ENCODE measurements around the gene CCDC50.
A peak's percentile ranks its signal among the peaks of the same experiment; 100 is the strongest.

CCDC50 gene

DNA sequence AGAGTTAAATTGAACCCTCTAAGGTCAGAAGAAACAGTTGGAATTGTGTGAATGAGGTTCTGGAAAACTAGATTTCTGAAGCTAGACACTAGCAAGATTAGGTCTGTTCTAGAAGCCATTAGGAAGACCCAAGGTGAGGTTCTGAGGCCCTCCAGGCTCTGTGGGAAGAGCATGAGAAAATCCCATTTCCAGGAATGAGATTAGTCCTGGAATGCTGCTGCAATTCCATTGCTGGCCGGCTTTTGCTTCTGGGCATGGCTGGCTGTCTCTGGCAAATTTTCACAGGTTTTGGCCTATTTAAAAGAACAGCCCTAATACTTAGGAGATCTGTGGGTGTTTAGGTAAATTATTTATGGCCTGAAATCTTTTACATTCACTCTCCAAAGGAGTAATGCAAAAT, 104.8 kb downstream of the CCDC50 start:
- TF ChIP-seq POLR2AphosphoS5 (IDR thresholded peaks at IDR 0.05; ENCODE audit: low read depth) (no peak), GABPA (IDR thresholded peaks at IDR 0.05; ENCODE audit: low read depth) (no peak), SPI1 (IDR thresholded peaks at IDR 0.05; ENCODE audit: borderline replicate concordance, low read depth) (no peak)
- TF ChIP-seq, protein P1, sequence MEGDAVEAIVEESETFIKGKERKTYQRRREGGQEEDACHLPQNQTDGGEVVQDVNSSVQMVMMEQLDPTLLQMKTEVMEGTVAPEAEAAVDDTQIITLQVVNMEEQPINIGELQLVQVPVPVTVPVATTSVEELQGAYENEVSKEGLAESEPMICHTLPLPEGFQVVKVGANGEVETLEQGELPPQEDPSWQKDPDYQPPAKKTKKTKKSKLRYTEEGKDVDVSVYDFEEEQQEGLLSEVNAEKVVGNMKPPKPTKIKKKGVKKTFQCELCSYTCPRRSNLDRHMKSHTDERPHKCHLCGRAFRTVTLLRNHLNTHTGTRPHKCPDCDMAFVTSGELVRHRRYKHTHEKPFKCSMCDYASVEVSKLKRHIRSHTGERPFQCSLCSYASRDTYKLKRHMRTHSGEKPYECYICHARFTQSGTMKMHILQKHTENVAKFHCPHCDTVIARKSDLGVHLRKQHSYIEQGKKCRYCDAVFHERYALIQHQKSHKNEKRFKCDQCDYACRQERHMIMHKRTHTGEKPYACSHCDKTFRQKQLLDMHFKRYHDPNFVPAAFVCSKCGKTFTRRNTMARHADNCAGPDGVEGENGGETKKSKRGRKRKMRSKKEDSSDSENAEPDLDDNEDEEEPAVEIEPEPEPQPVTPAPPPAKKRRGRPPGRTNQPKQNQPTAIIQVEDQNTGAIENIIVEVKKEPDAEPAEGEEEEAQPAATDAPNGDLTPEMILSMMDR (IDR thresholded peaks at IDR 0.05; ENCODE audit: insufficient read depth, low read length), result no peak
- TF ChIP-seq, protein P2, sequence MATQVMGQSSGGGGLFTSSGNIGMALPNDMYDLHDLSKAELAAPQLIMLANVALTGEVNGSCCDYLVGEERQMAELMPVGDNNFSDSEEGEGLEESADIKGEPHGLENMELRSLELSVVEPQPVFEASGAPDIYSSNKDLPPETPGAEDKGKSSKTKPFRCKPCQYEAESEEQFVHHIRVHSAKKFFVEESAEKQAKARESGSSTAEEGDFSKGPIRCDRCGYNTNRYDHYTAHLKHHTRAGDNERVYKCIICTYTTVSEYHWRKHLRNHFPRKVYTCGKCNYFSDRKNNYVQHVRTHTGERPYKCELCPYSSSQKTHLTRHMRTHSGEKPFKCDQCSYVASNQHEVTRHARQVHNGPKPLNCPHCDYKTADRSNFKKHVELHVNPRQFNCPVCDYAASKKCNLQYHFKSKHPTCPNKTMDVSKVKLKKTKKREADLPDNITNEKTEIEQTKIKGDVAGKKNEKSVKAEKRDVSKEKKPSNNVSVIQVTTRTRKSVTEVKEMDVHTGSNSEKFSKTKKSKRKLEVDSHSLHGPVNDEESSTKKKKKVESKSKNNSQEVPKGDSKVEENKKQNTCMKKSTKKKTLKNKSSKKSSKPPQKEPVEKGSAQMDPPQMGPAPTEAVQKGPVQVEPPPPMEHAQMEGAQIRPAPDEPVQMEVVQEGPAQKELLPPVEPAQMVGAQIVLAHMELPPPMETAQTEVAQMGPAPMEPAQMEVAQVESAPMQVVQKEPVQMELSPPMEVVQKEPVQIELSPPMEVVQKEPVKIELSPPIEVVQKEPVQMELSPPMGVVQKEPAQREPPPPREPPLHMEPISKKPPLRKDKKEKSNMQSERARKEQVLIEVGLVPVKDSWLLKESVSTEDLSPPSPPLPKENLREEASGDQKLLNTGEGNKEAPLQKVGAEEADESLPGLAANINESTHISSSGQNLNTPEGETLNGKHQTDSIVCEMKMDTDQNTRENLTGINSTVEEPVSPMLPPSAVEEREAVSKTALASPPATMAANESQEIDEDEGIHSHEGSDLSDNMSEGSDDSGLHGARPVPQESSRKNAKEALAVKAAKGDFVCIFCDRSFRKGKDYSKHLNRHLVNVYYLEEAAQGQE (IDR thresholded peaks at IDR 0.05; ENCODE audit: insufficient replicate concordance, low read depth), result no peak
- H3K27me3 ChIP-seq (ENCODE audit: insufficient read depth, poor library complexity, severe bottlenecking), result no peaks in the 10 kb centered on the region
- no peak for DNase-seq (ENCODE audit: low read depth in 1 of 2, low spot score in 1 of 2)
- H3K4me3 ChIP-seq (replicated peaks; ENCODE audit: insufficient read depth, low read length), result no peak overlapping the region
- no peak overlapping the region for H3K27ac ChIP-seq (replicated peaks)

DNA sequence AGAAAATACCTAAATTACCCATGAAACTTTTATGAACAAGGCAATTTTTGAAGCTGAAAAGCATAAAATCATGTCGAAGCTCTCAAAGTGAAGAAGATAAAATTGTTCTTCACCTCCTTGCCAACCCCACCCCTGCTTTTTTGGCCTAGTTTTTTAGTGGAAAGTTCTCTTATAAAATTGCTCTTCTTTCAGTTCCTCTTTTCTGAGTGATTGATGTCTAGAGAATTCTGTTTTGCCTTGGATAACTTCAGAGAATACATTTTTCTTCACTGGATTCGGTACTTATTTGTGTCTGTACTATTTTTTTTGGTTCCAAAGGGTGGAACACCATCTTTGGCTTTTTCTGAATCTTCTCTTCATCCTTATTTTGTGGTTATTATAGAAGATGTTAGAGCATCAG, 106.8 kb downstream of the CCDC50 start:
- Histone ChIP-seq H3K27ac (replicated peaks) (no peak overlapping the region), H3K4me3 (replicated peaks; ENCODE audit: insufficient read depth, low read length) (no peak overlapping the region), H3K27me3 (ENCODE audit: insufficient read depth, poor library complexity, severe bottlenecking) (no peaks in the 10 kb centered on the region)
- DNase-seq (ENCODE audit: low read depth in 1 of 2, low spot score in 1 of 2), result no peak
- TF ChIP-seq, protein P2 (IDR thresholded peaks at IDR 0.05; ENCODE audit: insufficient replicate concordance, low read depth), result no peak
- TF ChIP-seq GABPA (IDR thresholded peaks at IDR 0.05; ENCODE audit: low read depth) (no peak), POLR2AphosphoS5 (IDR thresholded peaks at IDR 0.05; ENCODE audit: low read depth) (no peak), SPI1 (IDR thresholded peaks at IDR 0.05; ENCODE audit: borderline replicate concordance, low read depth) (peak; percentile 66)
- TF ChIP-seq, protein P1 (IDR thresholded peaks at IDR 0.05; ENCODE audit: insufficient read depth, low read length), result no peak

DNA sequence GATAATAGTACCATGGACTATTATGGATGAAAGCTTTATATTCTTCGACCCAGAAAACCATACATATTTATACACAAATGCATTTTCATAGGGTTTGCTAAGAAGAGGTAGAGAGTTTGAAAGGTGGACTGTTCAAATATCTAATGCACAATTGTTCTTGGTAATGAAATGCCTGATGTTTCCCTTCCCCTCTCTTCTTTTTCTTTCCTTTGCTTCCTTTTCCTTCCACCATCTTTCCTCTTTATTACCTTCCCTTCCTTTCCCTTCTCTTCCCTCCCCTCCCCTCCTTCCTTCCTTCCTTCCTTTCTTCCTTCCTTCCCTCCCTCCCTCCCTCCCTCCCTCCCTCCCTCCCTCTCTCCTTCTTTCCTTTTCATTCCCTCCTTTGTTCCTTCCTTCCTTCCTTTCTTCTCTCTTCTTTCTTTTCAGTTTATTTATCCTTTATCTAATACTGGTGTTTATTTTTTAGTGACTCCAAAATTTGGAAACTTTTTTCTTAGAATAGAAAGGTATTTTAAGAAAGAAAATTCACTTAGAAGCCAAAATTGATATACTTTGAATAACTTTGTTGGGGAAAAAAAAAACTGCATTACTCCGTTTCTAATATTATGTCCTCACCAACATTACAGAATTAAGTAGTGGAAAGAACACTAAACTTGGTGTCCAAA, 109.1 kb downstream of the CCDC50 start:
- TF ChIP-seq, protein P1 (IDR thresholded peaks at IDR 0.05; ENCODE audit: insufficient read depth, low read length), result no peak
- no peak for TF ChIP-seq SPI1 (IDR thresholded peaks at IDR 0.05; ENCODE audit: borderline replicate concordance, low read depth)
- no peak for TF ChIP-seq POLR2AphosphoS5 (IDR thresholded peaks at IDR 0.05; ENCODE audit: low read depth)
- no peak for TF ChIP-seq GABPA (IDR thresholded peaks at IDR 0.05; ENCODE audit: low read depth)
- TF ChIP-seq, protein P2 (IDR thresholded peaks at IDR 0.05; ENCODE audit: insufficient replicate concordance, low read depth), result no peak
- no peak overlapping the region for H3K4me3 ChIP-seq (replicated peaks; ENCODE audit: insufficient read depth, low read length)

More for the DNA sequence above, 109.1 kb downstream of the CCDC50 start:
- no peaks in the 10 kb centered on the region for H3K27me3 ChIP-seq (ENCODE audit: insufficient read depth, poor library complexity, severe bottlenecking)
- no peak for DNase-seq (ENCODE audit: low read depth in 1 of 2, low spot score in 1 of 2)
- no peak overlapping the region for H3K27ac ChIP-seq (replicated peaks)
